GM20000 (cell line): ENCODE results near the gene EGLN1.
A peak's percentile ranks its signal among the peaks of the same experiment; 100 is the strongest.
"Not testable (repeated sequence)": the region's sequence is repeated elsewhere in the genome, so short reads cannot be mapped to it uniquely, and the experiment has no call there.

ENCODE experiments used
- DNase-seq: peaks from one replicate; pipeline ENCODE4 v3.0.0; 2012; ENCODE audit warnings: low spot score
- CTCF ChIP-seq: IDR thresholded peaks from 2 replicates; pipeline ENCODE4 v1.5.1; 2012; ENCODE audit warnings: mild to moderate bottlenecking, control low read depth; ENCODE audit errors: extremely low read depth, missing control alignments

The EGLN1 gene

GRCh38 chr1:231421971-231422797 lies at the start of gene EGLN1:
EGLN1 (minus strand) TSS chr1:231422287; CDS start chr1:231421888, 399 bp downstream.
- TF ChIP-seq CTCF = peak; percentile 26
- peak; percentile 96 for DNase-seq

GRCh38 chr1:231471500-231471899 lies 49.4 kb upstream of the EGLN1 start:
- not testable (repeated sequence) for DNase-seq

GRCh38 chr1:231471027-231471426 lies 48.9 kb upstream of the EGLN1 start:
- not testable (repeated sequence) for DNase-seq

GRCh38 chr1:231467986-231468385 lies 45.9 kb upstream of the EGLN1 start:
- DNase-seq = no peak
- TF ChIP-seq CTCF = no peak

GRCh38 chr1:231465051-231465450 lies 43.0 kb upstream of the EGLN1 start:
- TF ChIP-seq CTCF = no peak

GRCh38 chr1:231463541-231463940 lies 41.5 kb upstream of the EGLN1 start:
- no peak for DNase-seq
- TF ChIP-seq CTCF = no peak

More at GRCh38 chr1:231465051-231465450, 43.0 kb upstream of the EGLN1 start:
- no peak for DNase-seq

GRCh38 chr1:231460614-231461013 lies 38.5 kb upstream of the EGLN1 start:
- peak; percentile 47 for DNase-seq
- TF ChIP-seq CTCF = no peak

- not testable (repeated sequence) for DNase-seq
Observed at GRCh38 chr1:231459438-231459837, 37.4 kb upstream of the EGLN1 start.

GRCh38 chr1:231457956-231458355 lies 35.9 kb upstream of the EGLN1 start:
- DNase-seq = not testable (repeated sequence)

- DNase-seq = not testable (repeated sequence)
Observed at GRCh38 chr1:231454133-231454532, 32.0 kb upstream of the EGLN1 start.
